ENCODE results near the gene COL4A3.
A peak's percentile ranks its signal among the peaks of the same experiment; 100 is the strongest.

The COL4A3 gene

GRCh38 chr2:227296671-227297405 lies 132.4 kb downstream of the COL4A3 start:
- no peak for DNase-seq

DNA sequence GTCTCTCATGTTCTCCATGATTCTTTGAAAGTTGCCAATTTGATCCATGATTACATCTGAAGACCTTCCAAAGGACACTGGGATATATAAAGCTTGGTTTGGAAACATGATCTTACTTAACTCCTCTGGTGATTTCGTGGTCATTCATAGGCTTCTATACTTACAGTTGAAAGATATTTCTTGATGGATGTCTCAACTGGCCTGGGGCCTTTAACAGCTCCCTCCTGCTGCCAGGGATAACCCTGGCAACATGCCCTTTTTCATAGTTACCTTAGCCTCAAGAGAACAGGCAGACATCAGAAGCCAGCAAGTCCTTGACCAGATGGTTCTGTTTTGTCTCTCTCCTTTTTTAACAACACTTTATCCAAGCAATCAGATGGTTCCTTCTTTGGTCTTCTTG lies 137.1 kb downstream of the COL4A3 start:
- no peak for DNase-seq

GRCh38 chr2:227308784-227309183 lies 144.4 kb downstream of the COL4A3 start:
- no peak for DNase-seq

DNA sequence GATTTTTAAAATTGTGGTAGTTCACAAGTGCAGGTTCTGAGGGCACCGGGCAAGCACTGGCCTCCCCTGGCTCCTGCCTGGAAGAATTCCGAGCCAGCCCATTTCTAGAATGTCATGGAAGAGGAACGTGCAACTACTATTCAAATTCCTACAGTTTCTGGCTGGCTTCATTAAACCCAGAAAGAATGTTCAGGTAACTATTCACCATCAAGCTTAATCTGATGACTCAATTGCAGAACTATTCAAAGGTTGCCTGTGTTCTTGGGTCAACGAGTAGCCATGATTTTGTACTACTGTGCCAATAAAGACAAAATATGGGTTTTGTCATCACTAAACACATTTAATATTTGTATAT lies 146.3 kb downstream of the COL4A3 start:
- DNase-seq = no peak

- no peak for DNase-seq
These were observed 147.6 kb downstream of the COL4A3 start for GRCh38 chr2:227311861-227312506.

DNA sequence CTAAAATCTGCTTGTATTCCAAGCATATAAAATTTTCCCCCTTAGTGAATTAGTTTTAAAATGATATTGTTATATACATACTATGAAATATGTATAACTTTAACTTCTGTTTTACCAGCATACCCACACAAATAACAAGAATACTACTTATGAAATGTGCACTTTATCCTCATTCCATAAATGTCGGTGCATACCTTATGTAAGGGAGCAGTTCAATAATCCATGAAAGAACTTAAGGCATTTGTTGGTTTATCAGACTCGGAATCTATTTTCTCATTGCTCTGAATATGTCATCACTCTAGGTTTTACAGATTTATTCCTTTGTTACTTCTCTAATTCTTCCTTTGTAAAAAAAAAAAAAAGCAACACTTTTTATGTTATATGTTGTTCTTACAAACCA lies 148.2 kb downstream of the COL4A3 start:
- DNase-seq = no peak

GRCh38 chr2:227313310-227313709 lies 148.9 kb downstream of the COL4A3 start:
- no peak for DNase-seq

- DNase-seq = no peak
These were observed 153.4 kb downstream of the COL4A3 start for GRCh38 chr2:227317834-227318233.

DNA sequence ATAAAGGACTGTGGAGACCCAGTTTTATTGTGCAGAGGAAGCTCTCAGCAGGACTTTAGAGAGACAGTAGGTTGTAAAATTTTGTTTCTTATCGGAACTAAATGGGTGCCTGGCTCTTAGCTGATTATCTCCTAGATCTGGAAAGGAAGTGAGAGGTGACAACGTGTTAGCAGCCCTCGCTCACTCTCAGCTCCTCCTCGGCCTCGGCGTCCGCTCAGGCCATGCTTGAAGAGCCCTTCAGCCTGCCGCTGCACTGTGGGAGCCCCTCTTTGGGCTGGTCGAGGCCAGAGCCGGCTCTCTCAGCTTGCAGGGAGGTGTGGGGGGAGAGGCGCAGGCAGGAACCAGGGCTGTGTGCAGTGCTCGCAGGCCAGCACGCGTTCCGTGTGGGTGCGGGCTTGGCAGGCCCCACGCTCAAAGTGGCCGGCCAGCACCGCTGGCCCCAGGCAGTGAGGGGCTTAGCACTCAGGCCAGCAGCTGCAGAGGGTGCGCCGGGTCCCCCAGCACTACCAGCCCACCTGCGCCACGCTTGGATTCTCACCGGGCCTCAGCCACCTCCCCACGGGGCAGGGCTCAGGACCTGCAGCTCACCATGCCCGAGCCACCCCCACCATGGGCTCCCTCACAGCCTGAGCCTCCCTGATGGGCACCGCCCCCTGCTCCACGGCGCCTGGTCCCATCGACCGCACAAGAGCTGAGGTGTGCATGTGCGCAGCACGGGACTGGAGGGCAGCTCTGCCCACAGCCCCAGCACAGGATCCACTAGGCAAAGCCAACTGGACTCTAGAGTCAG lies 156.1 kb downstream of the COL4A3 start:
- DNase-seq = peak in 1 of 5 donors; percentile 14

DNA sequence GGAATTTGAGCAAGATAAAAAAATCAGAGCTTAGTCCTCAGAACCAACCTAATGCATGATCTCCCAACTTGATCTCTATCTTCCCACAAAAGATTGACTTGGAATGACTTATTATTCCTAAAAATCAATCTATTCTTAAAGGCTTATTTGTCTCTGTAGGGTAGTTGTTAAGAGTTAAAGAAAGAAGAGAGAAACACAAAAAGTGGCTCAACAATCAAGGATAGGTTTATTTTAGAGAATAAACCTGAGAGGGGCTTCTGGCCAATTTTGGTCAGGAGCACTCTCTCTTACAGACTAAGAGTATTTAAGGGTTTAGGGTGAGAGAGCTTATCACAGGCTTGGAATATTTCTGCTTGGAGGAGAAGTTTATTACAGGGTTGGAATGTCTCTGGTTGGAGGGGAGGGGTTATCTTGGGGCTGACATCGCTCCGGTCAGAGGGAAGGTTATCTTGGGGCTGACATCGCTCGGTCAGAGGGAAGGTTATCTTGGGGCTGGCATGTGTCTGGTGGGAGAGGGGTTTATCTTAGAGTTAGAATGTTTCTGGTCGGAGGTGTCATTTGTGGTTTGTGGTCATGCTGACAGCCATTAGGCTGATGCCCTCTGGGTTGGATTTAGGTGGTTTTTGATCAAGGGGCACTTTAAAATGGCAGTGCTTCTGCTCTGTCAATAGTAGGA lies 158.2 kb downstream of the COL4A3 start:
- DNase-seq = no peak

GRCh38 chr2:227323818-227324217 lies 159.4 kb downstream of the COL4A3 start:
- no peak for DNase-seq

GRCh38 chr2:227324642-227324994 lies 160.2 kb downstream of the COL4A3 start:
- DNase-seq = peak in 1 of 5 donors; percentile 2

DNA sequence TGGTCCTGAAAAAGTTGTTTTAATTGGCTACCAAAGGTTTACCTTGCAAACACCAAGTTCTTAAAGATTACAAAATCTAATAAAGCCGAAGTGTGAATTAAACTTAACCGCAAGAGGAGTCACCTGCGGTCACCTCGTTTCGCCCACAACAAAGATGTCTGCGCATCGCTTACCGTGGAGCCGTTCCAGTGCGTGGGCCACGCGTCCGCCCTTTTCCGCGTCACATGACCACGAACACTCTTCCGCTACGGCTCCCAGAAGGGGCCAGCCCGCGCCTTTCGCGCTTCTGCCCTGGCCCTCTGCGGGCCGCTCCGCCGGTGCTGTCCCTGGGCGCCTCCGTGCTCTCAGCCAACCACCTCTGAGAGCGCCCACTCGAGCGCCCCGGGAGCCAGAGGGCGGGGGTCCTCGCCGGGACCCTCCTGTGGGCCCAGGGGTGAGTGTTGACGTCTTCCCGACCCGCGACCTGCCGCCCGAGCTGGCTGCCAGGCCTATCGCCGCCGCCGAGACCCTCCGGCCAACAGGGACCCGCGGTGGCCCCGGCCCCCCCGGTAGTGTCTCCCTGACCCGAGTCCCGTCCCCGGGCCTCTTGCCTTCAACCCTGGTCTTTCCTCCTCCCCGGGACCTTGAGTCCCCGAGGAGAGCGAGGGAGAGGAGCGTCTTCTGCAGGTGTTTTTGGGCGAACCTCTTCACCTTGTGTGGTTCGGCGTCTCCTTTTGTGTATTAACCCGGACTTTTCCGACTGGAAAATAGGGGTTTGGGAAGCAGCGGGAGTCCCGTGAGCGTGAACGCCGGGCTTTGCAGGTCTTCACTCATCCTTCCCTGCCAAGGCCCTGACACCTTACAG lies 160.8 kb downstream of the COL4A3 start, which contains the start of gene MFF:
MFF (plus strand) TSS at position 257 of the 844 bp plus-strand sequence. CDS start 5,415 bp downstream, outside the sequence.
- DNase-seq = peak; percentile 85 to 95 (median 90)

- no peak for DNase-seq
These were observed 161.4 kb downstream of the COL4A3 start for GRCh38 chr2:227325839-227326195.

GRCh38 chr2:227326783-227327182 lies 162.4 kb downstream of the COL4A3 start:
- no peak for DNase-seq

GRCh38 chr2:227335713-227336112 lies 171.3 kb downstream of the COL4A3 start:
- peak in 1 of 5 donors; percentile 28 for DNase-seq

DNA sequence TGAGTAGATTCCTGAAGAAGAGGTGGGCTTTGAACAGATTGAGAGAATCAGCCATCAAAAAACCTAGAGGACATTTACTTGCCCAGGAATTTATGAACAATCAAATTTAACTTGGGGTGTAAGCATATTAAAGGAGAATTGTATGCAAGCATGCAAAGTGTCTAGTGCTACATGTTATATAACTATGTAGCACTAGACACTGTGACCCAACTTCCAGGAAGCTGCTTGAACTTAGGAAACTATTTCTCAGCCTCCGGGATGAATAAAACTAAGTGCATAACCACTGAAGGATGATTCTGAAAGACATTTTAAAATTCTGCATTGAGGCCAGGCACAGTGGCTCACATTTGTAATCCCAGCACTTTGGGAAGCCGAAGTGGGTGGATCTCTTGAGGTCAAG lies 173.0 kb downstream of the COL4A3 start:
- no peak for DNase-seq

- no peak for DNase-seq
These were observed 174.7 kb downstream of the COL4A3 start for GRCh38 chr2:227339098-227339599.

DNA sequence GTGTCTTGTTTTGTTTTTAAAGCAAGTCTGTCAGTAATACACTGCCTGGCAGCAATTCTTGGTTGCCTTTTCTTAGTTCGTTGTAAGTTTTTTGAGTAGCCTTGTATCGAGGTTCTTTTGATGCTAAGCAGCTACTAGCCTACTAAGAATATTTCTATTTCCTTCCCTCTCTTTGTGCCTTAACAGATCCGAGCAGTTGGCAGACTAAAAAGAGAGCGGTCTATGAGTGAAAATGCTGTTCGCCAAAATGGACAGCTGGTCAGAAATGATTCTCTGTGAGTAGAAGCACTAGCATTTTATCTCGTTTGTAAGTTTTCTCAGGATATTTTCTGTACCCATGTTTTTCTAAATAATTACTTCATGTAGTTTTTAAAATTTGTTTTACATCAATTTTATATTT lies 175.7 kb downstream of the COL4A3 start:
- DNase-seq = no peak

GRCh38 chr2:227341553-227341952 lies 177.1 kb downstream of the COL4A3 start:
- DNase-seq = no peak

DNA sequence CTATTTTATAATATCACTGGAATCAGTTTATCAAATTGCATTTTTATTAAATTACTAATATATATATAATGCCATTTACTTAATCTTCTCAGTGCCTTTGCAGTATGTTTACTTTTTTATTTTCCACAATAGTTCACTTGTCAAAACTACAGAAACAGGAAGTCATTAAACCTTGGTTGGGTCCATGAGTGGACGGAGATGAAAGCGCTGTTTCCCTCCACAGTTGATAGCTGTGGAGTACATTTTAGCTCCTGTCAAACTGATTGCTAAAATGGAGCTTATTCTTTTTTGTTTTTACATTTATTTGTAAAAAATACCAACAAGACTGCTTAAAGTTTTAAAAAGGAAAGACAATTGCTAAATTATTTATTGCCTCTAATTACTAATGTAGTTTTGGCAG lies 179.8 kb downstream of the COL4A3 start:
- no peak for DNase-seq

DNA sequence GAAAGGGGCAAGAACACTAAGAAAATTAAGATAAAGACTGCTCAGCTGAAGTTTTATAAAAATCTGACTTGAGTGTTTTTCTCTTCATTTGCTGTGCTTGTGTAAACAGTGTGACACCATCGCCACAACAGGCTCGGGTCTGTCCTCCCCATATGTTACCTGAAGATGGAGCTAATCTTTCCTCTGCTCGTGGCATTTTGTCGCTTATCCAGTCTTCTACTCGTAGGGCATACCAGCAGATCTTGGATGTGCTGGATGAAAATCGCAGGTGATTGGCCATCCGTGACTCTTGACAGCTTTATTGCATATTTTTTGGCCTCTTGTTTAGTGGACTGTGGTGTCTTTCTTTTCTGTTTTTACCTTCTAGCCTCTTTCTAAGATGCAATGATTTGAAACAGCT lies 182.7 kb downstream of the COL4A3 start:
- no peak for DNase-seq
